HEK293T (cell line): ENCODE data around the gene THSD7A.

ENCODE experiments used
- ARNT ChIP-seq: fragments of 450-650 bp; IDR thresholded peaks from 2 replicates; pipeline ENCODE4 v1.6.1; 2017; ENCODE audit warnings: mild to moderate bottlenecking
- BHLHE40 ChIP-seq: fragments of 450-650 bp; IDR thresholded peaks from 2 replicates; pipeline ENCODE4 v1.6.1; 2016; ENCODE audit warnings: mild to moderate bottlenecking, moderate library complexity, borderline replicate concordance
- CTBP1 ChIP-seq: fragments of 450-650 bp; IDR thresholded peaks from 2 replicates; pipeline ENCODE4 v1.6.1; 2016; ENCODE audit warnings: borderline replicate concordance
- FOXA1 ChIP-seq: fragments of 450-650 bp; IDR thresholded peaks from 2 replicates; pipeline ENCODE4 v1.6.1; 2016; ENCODE audit warnings: mild to moderate bottlenecking
- FOXK2 ChIP-seq: fragments of 450-650 bp; IDR thresholded peaks from 2 replicates; pipeline ENCODE4 v1.6.1; 2016; ENCODE audit warnings: mild to moderate bottlenecking
- FOXM1 ChIP-seq: fragments of 450-650 bp; IDR thresholded peaks from 2 replicates; pipeline ENCODE4 v1.6.1; 2017; ENCODE audit warnings: mild to moderate bottlenecking, borderline replicate concordance
- HDGF ChIP-seq: fragments of 450-650 bp; IDR thresholded peaks from 2 replicates; pipeline ENCODE4 v1.6.1; 2017; ENCODE audit warnings: antibody characterized with exemption, borderline replicate concordance
- SP1 ChIP-seq: fragments of 450-650 bp; IDR thresholded peaks from 2 replicates; pipeline ENCODE4 v1.6.1; 2017
- SUZ12 ChIP-seq: fragments of 450-650 bp; IDR thresholded peaks from 2 replicates; pipeline ENCODE4 v1.6.1; 2016; ENCODE audit warnings: mild to moderate bottlenecking
- ZNF384 ChIP-seq: fragments of 450-650 bp; IDR thresholded peaks from 2 replicates; pipeline ENCODE4 v1.6.1; 2016
- TF ChIP-seq, protein P1 (sequence below): fragments of 450-650 bp; IDR thresholded peaks from 2 replicates; pipeline ENCODE4 v1.6.1; 2016

- no peak for TF ChIP-seq FOXM1
- TF ChIP-seq ZNF384: no peak
- TF ChIP-seq SP1: no peak
- TF ChIP-seq BHLHE40: no peak
- TF ChIP-seq SUZ12: no peak
- TF ChIP-seq, protein P1, sequence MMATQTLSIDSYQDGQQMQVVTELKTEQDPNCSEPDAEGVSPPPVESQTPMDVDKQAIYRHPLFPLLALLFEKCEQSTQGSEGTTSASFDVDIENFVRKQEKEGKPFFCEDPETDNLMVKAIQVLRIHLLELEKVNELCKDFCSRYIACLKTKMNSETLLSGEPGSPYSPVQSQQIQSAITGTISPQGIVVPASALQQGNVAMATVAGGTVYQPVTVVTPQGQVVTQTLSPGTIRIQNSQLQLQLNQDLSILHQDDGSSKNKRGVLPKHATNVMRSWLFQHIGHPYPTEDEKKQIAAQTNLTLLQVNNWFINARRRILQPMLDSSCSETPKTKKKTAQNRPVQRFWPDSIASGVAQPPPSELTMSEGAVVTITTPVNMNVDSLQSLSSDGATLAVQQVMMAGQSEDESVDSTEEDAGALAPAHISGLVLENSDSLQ: no peak
- TF ChIP-seq CTBP1: no peak
- no peak for TF ChIP-seq HDGF
- TF ChIP-seq ARNT: no peak
- no peak for TF ChIP-seq FOXK2
- TF ChIP-seq FOXA1: no peak
Measured at GRCh38 chr7:11524476-11525397, 307.3 kb downstream of the THSD7A start.
